ENCODE data around the gene CSAD. TPM values are rescaled to one million over a fixed set of nuclear protein-coding genes. Genes with fewer than 3 reads are reported as not detected.

CSAD gene, protein sequence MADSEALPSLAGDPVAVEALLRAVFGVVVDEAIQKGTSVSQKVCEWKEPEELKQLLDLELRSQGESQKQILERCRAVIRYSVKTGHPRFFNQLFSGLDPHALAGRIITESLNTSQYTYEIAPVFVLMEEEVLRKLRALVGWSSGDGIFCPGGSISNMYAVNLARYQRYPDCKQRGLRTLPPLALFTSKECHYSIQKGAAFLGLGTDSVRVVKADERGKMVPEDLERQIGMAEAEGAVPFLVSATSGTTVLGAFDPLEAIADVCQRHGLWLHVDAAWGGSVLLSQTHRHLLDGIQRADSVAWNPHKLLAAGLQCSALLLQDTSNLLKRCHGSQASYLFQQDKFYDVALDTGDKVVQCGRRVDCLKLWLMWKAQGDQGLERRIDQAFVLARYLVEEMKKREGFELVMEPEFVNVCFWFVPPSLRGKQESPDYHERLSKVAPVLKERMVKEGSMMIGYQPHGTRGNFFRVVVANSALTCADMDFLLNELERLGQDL
- total RNA-seq, result 21.7 and 22.6 TPM in 2 replicates

DNA sequence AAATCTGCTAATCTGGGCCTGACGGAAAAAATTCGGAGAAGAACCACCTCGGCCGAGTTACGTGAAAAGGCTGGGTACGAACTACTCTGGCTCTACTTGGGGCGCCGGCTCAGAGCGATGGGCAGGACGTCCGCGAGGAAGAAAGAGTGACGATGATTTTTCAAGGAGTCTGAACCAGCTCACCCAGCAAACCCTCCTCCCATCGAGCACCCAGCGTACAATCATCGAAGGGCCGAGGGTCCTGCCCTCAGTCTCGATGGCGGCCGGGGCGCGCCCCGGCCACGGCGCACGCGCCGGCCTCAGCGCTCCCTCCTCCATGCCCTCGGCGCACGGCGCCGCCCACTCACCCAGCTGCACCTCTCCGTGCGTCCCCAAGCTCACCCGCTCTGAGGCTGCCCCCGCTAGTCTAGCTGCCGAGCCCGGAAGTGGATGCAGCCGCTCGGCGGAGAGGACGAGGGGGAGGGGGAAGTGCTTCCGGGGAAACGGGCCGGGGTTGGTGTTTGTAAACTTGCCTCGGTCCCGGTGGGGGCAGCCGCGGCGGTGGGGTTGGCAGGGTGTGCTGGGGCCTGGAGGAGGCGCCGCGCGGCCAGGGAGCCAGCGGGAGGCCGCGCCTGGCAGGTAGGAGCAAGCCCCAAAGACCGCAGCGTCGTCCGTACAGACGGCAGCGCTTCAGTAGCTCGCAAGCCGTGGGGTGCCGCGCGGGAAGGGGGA is at the start of gene CSAD, which contains the start of gene ZNF740:
CSAD (minus strand) TSS at position 706 of the 711 bp plus-strand sequence. CDS start 7,455 bp downstream, outside the sequence.
ZNF740 (plus strand) TSS at position 503 of the 711 bp plus-strand sequence. CDS start 1,262 bp downstream, outside the sequence.
- peak within 1 kb of the TSS; percentile 88 for H3K4me3 Mint-ChIP-seq
- H3K36me3 Mint-ChIP-seq (ENCODE audit: low read depth), result peaks cover 34% of the 10 kb centered on the region
- no peaks in the 10 kb centered on the region for H3K27me3 Mint-ChIP-seq (ENCODE audit: insufficient read depth)
- H3K4me1 Mint-ChIP-seq (ENCODE audit: low read depth), result peaks cover 52% of the 10 kb centered on the region
- peak; percentile 97 for DNase-seq (ENCODE audit: low spot score)
- intact Hi-C loops (cut with micrococcal nuclease), result loop anchor here (1.0 kb wide), 12 partner anchors 20 to 271 kb away; partner anchors contain the start of genes AAAS, EIF4B, ESPL1 and MYG1
- no peaks in the 10 kb centered on the region for H3K9me3 Mint-ChIP-seq
- peak within 1 kb of the TSS; percentile 99 for H3K27ac Mint-ChIP-seq

DNA sequence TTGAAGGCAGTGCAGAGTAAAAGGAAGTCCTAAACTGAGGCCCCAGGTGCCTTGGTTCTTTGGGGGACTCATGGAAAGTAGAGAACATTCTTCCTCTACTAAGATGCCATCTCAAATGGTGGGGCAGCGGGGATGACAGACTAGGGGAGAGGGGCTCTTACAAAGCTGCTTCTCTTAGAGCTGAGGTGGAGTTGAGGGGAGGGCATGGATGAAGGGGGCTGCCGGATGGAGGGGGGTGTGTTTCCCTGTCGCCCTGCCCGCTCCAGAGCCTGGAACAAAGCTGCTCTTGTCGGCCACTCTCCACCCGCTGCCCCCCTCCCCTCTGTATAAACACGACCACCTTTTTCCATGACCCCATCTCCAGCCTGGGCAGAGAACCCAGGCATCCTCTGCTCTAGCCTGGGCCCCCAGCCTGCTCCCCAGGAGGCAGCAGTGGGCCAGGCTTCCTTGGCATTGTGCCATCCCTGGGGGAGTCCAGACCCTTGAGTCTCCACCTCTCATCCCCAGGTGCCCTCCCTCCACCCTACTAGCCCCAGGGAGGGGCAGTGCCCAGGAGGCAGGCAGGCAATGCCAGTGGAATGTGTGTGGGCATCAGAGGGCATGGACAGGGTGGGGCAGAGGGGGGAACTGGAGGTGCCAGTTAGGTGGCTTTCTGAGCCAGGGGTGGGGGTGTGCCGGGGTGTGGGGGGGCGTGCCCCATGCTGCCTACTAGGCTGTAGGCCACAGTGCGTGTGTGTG is 49.6 kb upstream of the CSAD start:
- DNase-seq (ENCODE audit: low spot score), result no peak

DNA sequence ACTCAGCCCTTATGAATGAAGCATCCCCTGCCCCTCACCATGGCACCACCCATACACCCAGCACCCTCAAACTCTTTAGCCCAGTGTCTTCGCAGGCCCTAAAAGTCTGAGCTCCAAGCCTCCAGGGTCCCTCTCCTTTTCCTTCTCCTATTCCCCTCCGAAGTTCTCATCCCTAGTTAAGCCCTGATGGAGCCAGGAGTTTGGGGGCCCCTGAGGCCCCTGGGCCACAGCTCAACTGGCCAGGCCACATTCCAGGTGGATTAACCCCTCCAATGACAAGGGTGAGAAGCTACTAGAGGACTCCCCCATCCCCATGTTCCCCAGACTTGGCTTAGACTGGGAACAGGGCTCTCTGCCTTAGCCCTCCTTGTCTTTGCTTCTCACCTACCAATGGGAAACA is 48.7 kb upstream of the CSAD start:
- DNase-seq (ENCODE audit: low spot score), result no peak
- H3K4me3 Mint-ChIP-seq, result peak overlapping the region; percentile 53
- H3K27me3 Mint-ChIP-seq (ENCODE audit: insufficient read depth), result no peaks in the 10 kb centered on the region
- H3K36me3 Mint-ChIP-seq (ENCODE audit: low read depth), result peaks cover 25% of the 10 kb centered on the region
- intact Hi-C loops (cut with micrococcal nuclease), result no loop called here
- peaks cover 77% of the 10 kb centered on the region for H3K4me1 Mint-ChIP-seq (ENCODE audit: low read depth)
- H3K27ac Mint-ChIP-seq, result peak overlapping the region; percentile 7
- H3K9me3 Mint-ChIP-seq, result no peaks in the 10 kb centered on the region

More for the DNA sequence above, 49.6 kb upstream of the CSAD start:
- Mint-ChIP-seq H3K27me3 (ENCODE audit: insufficient read depth) (no peaks in the 10 kb centered on the region), H3K9me3 (no peaks in the 10 kb centered on the region), H3K27ac (peak overlapping the region; percentile 7), H3K4me1 (ENCODE audit: low read depth) (peaks cover 72% of the 10 kb centered on the region), H3K36me3 (ENCODE audit: low read depth) (peaks cover 19% of the 10 kb centered on the region), H3K4me3 (peak overlapping the region; percentile 53)
- intact Hi-C loops (cut with micrococcal nuclease), result no loop called here

- Mint-ChIP-seq H3K4me1 (ENCODE audit: low read depth) (peaks cover 81% of the 10 kb centered on the region), H3K27ac (no peak overlapping the region), H3K36me3 (ENCODE audit: low read depth) (peaks cover 29% of the 10 kb centered on the region), H3K27me3 (ENCODE audit: insufficient read depth) (no peaks in the 10 kb centered on the region), H3K9me3 (no peaks in the 10 kb centered on the region), H3K4me3 (no peak overlapping the region)
- DNase-seq (ENCODE audit: low spot score), result no peak
- intact Hi-C loops (cut with micrococcal nuclease), result no loop called here
Measured at GRCh38 chr12:53227836-53228235, 47.1 kb upstream of the CSAD start.

DNA sequence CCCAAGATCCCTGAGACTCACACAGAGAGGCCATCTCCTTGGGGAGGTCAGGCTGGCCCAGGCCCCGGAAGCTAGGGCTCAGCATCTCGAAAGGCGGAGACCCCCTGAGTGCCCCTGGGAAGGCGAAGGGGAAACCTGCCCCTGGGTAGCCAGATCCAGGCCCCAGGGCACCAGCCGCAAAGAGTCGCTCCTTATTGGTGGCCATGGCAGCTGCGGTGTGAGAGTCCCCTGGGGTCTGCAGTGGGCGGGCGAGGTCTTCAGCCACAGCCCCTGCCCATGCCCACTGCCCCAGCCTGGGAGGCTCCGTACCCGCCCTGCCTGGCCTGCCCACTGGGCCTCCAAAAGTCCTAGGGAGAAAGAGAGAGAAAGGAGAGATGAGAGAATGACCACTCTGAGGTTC is 46.6 kb upstream of the CSAD start:
- intact Hi-C loops (cut with micrococcal nuclease), result no loop called here
- DNase-seq (ENCODE audit: low spot score), result no peak
- Mint-ChIP-seq H3K4me1 (ENCODE audit: low read depth) (peaks cover 81% of the 10 kb centered on the region), H3K36me3 (ENCODE audit: low read depth) (peaks cover 29% of the 10 kb centered on the region), H3K9me3 (no peaks in the 10 kb centered on the region), H3K27me3 (ENCODE audit: insufficient read depth) (no peaks in the 10 kb centered on the region), H3K4me3 (no peak overlapping the region), H3K27ac (no peak overlapping the region)

GRCh38 chr12:53226815-53227214 is 46.1 kb upstream of the CSAD start:
- Mint-ChIP-seq H3K9me3 (no peaks in the 10 kb centered on the region), H3K4me1 (ENCODE audit: low read depth) (peaks cover 85% of the 10 kb centered on the region), H3K4me3 (no peak overlapping the region), H3K27me3 (ENCODE audit: insufficient read depth) (no peaks in the 10 kb centered on the region), H3K36me3 (ENCODE audit: low read depth) (peaks cover 29% of the 10 kb centered on the region), H3K27ac (no peak overlapping the region)
- DNase-seq (ENCODE audit: low spot score), result no peak
- intact Hi-C loops (cut with micrococcal nuclease), result no loop called here

DNA sequence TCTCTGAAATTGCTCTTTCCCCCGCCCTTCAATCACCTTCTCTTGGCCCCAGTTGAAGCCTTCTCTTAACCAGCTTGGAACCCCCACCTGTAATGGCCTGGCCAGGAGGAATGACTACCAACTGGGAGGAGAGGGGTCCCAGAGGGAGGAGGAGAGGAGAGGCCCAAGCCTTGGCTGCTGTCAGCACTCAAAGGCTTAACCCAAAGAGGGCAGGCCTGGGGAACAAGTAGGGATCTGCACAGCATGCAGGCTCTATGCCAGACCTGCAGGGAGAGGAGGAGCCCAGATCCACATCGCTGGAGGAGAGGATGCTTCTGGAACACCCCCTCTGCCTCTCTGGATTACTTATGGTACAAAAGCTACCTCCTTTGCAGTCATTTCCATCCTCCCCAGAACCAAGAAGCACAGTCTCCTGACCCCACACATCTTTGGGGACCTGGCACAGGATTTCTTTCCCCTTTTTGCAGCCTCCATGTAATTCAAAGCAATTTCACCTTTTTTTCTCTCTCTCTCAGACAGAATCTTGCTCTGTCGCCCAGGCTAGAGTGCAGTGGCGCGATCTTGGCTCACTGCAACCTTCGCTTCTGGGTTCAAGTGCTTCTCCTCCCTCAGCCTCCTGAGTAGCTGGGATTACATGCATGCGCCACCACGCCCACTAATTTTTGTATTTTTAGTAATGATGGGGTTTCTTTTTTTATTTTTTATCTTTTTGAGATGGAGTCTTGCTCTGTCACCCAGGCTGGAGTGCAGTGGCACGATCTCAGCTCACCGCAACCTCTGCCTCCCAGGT is 45.1 kb upstream of the CSAD start:
- Mint-ChIP-seq H3K9me3 (no peaks in the 10 kb centered on the region), H3K27me3 (ENCODE audit: insufficient read depth) (peaks cover 2% of the 10 kb centered on the region), H3K27ac (peak overlapping the region; percentile 40), H3K4me3 (no peak overlapping the region), H3K36me3 (ENCODE audit: low read depth) (peaks cover 29% of the 10 kb centered on the region), H3K4me1 (ENCODE audit: low read depth) (peaks cover 78% of the 10 kb centered on the region)
- DNase-seq (ENCODE audit: low spot score), result no peak
- intact Hi-C loops (cut with micrococcal nuclease), result no loop called here

GRCh38 chr12:53224897-53225634 is 44.3 kb upstream of the CSAD start:
- Mint-ChIP-seq H3K4me1 (ENCODE audit: low read depth) (peaks cover 78% of the 10 kb centered on the region), H3K36me3 (ENCODE audit: low read depth) (peaks cover 29% of the 10 kb centered on the region), H3K9me3 (no peaks in the 10 kb centered on the region), H3K4me3 (peak overlapping the region; percentile 25), H3K27ac (peak overlapping the region; percentile 40), H3K27me3 (ENCODE audit: insufficient read depth) (peaks cover 2% of the 10 kb centered on the region)
- intact Hi-C loops (cut with micrococcal nuclease), result loop anchor here (5.0 kb wide), 2 partner anchors 227 to 402 kb away; partner anchors contain the start of genes ATF7 and PCBP2
- DNase-seq (ENCODE audit: low spot score), result no peak

GRCh38 chr12:53224061-53224896 is 43.6 kb upstream of the CSAD start:
- intact Hi-C loops (cut with micrococcal nuclease), result loop anchor here (5.0 kb wide), 2 partner anchors 228 to 403 kb away; partner anchors contain the start of genes ATF7 and PCBP2
- Mint-ChIP-seq H3K36me3 (ENCODE audit: low read depth) (peaks cover 27% of the 10 kb centered on the region), H3K4me1 (ENCODE audit: low read depth) (peaks cover 75% of the 10 kb centered on the region), H3K4me3 (peak overlapping the region; percentile 71), H3K27me3 (ENCODE audit: insufficient read depth) (peaks cover 2% of the 10 kb centered on the region), H3K27ac (peak overlapping the region; percentile 77), H3K9me3 (no peaks in the 10 kb centered on the region)
- no peak for DNase-seq (ENCODE audit: low spot score)

DNA sequence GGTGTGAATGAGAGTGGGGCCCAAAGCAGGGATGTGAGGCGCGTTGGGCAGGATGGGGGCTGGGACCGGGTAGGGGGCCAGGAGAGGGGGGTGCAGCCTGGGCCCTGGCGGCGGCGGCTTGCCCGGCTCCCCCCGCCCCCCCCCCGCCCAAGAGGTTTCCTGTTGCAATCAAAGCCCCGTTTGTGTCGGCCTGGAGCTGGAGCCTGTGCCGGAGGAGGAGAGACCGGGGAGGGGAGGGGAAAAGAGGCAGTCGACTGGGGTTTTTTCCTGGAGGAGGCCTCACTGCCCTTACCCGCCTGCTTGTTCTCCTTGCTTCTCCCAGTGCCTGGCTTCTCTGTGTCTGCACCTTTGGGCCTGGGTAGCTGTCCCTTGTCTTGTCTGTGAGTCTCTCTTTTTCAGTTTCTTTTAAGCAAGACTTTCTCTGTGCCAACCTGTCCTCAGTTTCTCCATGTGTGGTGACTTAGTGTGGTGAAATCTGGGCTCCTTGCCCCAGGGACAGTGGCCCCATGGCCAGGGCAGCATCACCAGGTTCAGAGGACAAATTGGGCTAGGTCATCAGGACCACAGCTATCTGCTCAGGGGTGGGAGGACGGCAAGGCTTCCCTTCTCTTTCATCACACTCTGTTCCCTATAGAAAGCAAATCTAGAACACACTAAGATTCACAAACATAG is 42.8 kb upstream of the CSAD start:
- Mint-ChIP-seq H3K27me3 (ENCODE audit: insufficient read depth) (peaks cover 2% of the 10 kb centered on the region), H3K9me3 (no peaks in the 10 kb centered on the region), H3K27ac (peak overlapping the region; percentile 77), H3K36me3 (ENCODE audit: low read depth) (peaks cover 31% of the 10 kb centered on the region), H3K4me1 (ENCODE audit: low read depth) (peaks cover 74% of the 10 kb centered on the region), H3K4me3 (peak overlapping the region; percentile 71)
- no peak for DNase-seq (ENCODE audit: low spot score)
- intact Hi-C loops (cut with micrococcal nuclease), result loop anchor here (5.0 kb wide), 2 partner anchors 229 to 404 kb away; partner anchors contain the start of genes ATF7 and PCBP2

All from activated T-helper 1 cell treated with anti-CD3 and anti-CD28 coated beads, Interleukin-12 subunit alpha, Interleukin-12 subunit beta, Interleukin-2, Interleukin-4 antibody, amounts not matched to agents 30 ng/mL and 10 ng/mL and 1 ng/mL, durations not matched to agents 14 hours and 24 hours and 36 hours (primary cell).